Activated T-cell treated with anti-CD3 and anti-CD28 coated beads, Interleukin-2, amount 50 U/mL, for 72 hours (primary cell): ENCODE results near the gene PPARA. TPM values are rescaled to one million over a fixed set of nuclear protein-coding genes. Genes with fewer than 3 reads are reported as not detected.

Source experiments
- ATAC-seq, 2 donors: fragments of 150-1000 bp; cut with Tn5 transposase; replicated peaks in 1 of 2; 2 replicates each; pipeline ENCODE4 v1.10.0; 2021; ENCODE audit warnings: moderate library complexity in 2 of 2, mild to moderate bottlenecking in 1 of 2
- DNase-seq, 2 donors: peaks; one replicate each; pipeline ENCODE4 v3.0.0; 2021 to 2022; ENCODE audit warnings: mixed read lengths in 1 of 2
- H3K27ac Mint-ChIP-seq: one replicate; pipeline ENCODE4 v1.8.0; 2022; ENCODE audit warnings: mild to moderate bottlenecking, moderate library complexity, mixed read lengths
- H3K27me3 Mint-ChIP-seq: one replicate; pipeline ENCODE4 v1.8.0; 2022; ENCODE audit warnings: low read depth, mixed read lengths
- H3K36me3 Mint-ChIP-seq, 2 donors: one replicate each; pipeline ENCODE4 v1.8.0; 2022; ENCODE audit warnings: mixed read lengths in 2 of 2, mild to moderate bottlenecking in 1 of 2; ENCODE audit not compliant: insufficient read depth in 2 of 2
- H3K4me1 Mint-ChIP-seq: one replicate; pipeline ENCODE4 v1.8.0; 2022; ENCODE audit warnings: low read depth, mixed read lengths
- H3K4me3 Mint-ChIP-seq, 2 donors: one replicate each; pipeline ENCODE4 v1.8.0; 2022; ENCODE audit warnings: mild to moderate bottlenecking in 2 of 2, mixed read lengths in 2 of 2, moderate library complexity in 2 of 2
- H3K9me3 Mint-ChIP-seq, 2 donors: one replicate each; pipeline ENCODE4 v1.8.0; 2022; ENCODE audit warnings: mixed read lengths in 2 of 2
- total RNA-seq, 2 donors: library from RNA; stranded (reverse); gene quantifications; one replicate each; pipeline ENCODE4 v1.2.3, GENCODE V29; 2022

Gene PPARA
- total RNA-seq, 2 donors from 2014 or later, result 14.8 to 16.6 TPM

DNA sequence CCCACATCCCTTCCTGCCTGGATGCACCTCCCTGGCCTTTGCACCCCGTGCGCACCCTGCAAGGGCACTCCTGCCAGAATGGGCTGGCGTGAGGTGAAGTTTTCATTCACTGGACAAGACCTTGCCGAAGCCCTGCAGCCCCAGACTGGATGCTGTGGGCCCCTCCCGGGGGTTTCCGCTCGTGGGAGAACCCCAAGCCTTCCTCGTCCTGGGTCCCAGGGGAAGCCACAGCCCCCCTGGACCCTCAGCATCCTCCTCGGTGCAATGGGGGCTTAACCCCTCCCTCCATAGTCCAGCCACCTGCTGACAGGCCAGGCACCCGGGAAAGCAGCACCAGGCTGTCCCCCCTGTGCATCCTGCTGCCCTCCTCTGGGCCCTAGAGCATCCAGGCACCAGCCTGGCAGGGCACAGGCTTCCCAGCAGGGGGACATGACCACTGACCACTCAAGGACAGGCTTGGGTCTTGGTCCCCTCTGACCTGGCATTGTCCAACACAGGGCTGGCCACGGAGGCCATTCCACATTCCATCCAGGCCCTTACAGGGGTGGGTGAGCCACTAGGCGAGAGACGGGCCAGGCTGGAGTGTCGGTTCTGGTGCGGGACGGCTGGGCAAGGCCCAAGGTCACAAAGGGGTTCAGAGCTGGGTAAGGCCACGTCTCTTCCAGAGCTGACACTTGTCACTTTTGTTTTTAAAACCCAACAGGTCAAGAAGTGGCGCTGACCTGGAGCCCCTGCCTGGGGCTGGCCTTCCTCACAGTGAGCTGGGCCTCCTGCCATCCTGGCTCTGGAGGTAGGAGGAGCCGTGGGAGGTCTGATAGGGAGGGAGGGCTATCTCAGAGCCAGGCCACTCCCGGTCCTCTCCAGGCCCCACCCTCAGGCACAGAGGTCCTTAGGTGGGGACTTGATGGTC, 41.5 kb upstream of the PPARA start:
- H3K4me3 Mint-ChIP-seq, result no peak overlapping the region
- no peaks in the 10 kb centered on the region for H3K9me3 Mint-ChIP-seq
- H3K36me3 Mint-ChIP-seq, result no peaks in the 10 kb centered on the region
- DNase-seq (no peak), ATAC-seq (no peak)
- H3K27me3 Mint-ChIP-seq, result no peaks in the 10 kb centered on the region
- H3K27ac Mint-ChIP-seq, result no peak overlapping the region
- H3K4me1 Mint-ChIP-seq, result no peaks in the 10 kb centered on the region

GRCh38 chr22:46109474-46110003, 40.8 kb upstream of the PPARA start:
- DNase-seq, result no peak
- H3K4me3 Mint-ChIP-seq, result no peak overlapping the region
- H3K4me1 Mint-ChIP-seq, result no peaks in the 10 kb centered on the region
- no peaks in the 10 kb centered on the region for H3K36me3 Mint-ChIP-seq
- no peak for ATAC-seq
- H3K27me3 Mint-ChIP-seq, result no peaks in the 10 kb centered on the region
- no peaks in the 10 kb centered on the region for H3K9me3 Mint-ChIP-seq
- no peak overlapping the region for H3K27ac Mint-ChIP-seq

- H3K4me3 Mint-ChIP-seq, result no peak overlapping the region
- H3K9me3 Mint-ChIP-seq, result no peaks in the 10 kb centered on the region
- H3K27me3 Mint-ChIP-seq, result no peaks in the 10 kb centered on the region
- H3K4me1 Mint-ChIP-seq, result no peaks in the 10 kb centered on the region
- no peaks in the 10 kb centered on the region for H3K36me3 Mint-ChIP-seq
- no peak overlapping the region for H3K27ac Mint-ChIP-seq
- DNase-seq (peak; percentile 20 to 24), ATAC-seq (peak in 1 of 2 donors; percentile 29)
These were observed 40.1 kb upstream of the PPARA start for GRCh38 chr22:46110215-46110614.

DNA sequence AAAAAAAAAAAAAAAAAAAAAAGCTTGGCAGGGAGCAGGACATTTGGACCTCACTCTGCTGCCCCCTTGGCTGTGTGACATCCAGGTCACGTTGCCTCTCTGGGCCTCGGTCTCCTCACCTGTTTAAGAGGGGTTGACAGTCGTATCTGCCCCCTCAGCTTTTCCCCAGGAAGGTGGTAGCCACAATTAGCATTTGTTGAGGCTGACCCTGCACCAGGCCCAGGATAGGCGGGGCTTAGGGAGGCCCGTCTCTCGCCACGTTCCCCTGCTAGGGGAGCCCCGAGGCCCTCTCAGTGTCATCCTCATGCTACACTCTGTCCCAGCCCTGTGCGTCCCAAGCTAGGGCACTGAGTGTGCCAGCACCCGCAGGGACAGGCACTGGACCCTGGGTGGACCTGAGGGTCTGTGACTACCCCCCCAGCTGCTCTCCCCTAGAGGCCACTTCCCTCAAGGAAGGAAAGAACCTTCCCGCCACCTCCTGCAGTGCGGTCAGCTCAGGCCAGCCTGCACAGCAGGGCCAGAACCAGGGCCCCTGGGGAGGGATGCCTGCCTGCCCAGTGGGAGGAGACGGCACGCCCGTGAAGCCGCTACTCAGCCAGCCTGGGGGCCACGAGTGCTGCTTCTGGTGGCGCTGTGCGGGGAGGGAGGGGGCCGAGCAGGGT, 38.5 kb upstream of the PPARA start:
- Mint-ChIP-seq H3K27me3 (no peaks in the 10 kb centered on the region), H3K4me3 (no peak overlapping the region), H3K4me1 (no peaks in the 10 kb centered on the region), H3K36me3 (no peaks in the 10 kb centered on the region), H3K9me3 (no peaks in the 10 kb centered on the region), H3K27ac (no peak overlapping the region)
- DNase-seq (no peak), ATAC-seq (no peak)

DNA sequence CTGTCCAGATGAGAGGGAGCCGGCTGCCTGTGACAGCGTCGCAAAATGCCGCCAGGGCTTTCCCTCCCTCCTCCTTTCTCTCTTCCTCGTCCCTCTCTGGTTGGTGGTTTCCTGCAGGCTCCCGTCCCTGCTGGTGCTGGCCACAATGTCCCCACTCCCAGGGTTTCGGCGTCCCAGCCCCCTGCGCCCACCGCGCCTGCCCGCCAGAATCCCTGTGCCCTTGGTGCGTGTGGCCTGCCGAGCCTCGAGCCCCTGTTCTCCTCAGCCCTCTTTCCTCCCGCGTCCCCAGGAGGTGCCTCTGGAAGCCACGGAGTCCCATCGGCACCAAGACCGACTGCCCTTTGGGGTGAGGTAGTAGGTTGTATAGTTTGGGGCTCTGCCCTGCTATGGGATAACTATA, 37.9 kb upstream of the PPARA start:
- Mint-ChIP-seq H3K27me3 (no peaks in the 10 kb centered on the region), H3K4me1 (no peaks in the 10 kb centered on the region), H3K27ac (no peak overlapping the region), H3K36me3 (no peaks in the 10 kb centered on the region), H3K9me3 (no peaks in the 10 kb centered on the region), H3K4me3 (no peak overlapping the region)
- DNase-seq (no peak), ATAC-seq (no peak)

DNA sequence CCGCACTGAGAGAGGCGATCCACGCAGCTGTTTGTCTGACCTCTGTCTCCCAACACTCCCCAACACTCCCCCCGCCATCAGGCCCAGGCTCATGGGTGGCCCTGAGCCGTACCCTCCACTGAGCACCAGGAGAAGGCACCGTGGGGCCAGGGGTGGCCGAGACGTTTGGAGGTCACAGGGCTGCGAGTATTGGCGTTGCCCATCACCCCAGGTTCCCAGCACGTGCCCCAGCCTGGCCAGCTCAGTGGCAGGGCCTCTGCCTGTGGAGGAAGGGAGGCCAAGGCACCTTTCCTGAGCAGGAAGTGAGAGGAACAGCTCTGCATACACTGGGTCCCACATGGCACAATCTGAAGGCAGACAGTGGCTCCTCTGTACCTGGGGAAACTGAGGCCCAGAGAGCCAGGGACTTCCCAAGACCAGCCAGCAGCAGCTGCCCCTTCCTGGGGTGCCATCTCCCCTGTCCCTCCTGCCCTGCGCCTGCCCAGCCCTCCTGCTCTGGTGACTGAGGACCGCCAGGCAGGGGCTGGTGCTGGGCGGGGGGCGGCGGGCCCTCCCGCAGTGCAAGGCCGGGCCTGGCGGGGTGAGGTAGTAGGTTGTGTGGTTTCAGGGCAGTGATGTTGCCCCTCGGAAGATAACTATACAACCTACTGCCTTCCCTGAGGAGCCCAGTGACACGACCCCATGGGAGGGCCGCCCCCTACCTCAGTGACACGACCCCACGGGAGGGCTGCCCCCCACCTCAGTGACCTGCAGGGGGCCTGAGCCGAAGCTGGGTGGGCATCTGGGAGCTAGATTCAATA, 37.0 kb upstream of the PPARA start:
- Mint-ChIP-seq H3K4me1 (no peaks in the 10 kb centered on the region), H3K27ac (no peak overlapping the region), H3K27me3 (no peaks in the 10 kb centered on the region), H3K9me3 (no peaks in the 10 kb centered on the region), H3K4me3 (no peak overlapping the region), H3K36me3 (no peaks in the 10 kb centered on the region)
- no peak for ATAC-seq
- DNase-seq, result no peak

DNA sequence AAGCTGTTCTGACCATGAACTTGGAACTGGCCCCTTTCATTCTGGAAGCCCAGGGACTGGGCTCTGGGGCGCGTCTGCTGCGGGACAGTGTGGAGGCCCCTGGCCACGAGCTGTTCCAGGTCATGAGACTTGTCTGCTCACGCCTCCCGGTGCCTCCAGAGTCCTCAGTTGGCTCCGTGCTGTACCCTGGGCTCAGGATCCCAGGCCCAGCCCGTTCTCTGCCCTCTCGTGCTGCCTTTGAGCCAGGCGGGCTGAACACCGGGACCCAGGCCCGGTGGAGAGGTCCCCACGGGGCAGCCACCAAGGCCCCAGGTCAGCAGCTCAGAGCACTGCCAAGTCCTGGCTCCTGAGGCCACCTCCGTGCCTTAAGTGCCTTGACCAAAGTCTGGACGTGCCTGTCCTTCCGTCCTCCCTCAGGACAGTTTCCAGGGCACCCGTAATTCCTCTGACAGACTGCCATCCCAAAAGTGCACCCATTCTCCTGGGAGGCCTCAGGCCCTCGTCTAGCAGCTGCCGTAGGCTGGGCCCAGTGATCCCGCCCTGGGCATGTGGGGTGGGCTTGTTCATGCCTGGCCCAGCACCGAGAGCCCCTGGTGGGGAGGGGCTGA, 36.3 kb upstream of the PPARA start:
- Mint-ChIP-seq H3K4me3 (no peak overlapping the region), H3K4me1 (no peaks in the 10 kb centered on the region), H3K27ac (no peak overlapping the region), H3K36me3 (no peaks in the 10 kb centered on the region), H3K9me3 (no peaks in the 10 kb centered on the region), H3K27me3 (no peaks in the 10 kb centered on the region)
- ATAC-seq (no peak), DNase-seq (no peak)

DNA sequence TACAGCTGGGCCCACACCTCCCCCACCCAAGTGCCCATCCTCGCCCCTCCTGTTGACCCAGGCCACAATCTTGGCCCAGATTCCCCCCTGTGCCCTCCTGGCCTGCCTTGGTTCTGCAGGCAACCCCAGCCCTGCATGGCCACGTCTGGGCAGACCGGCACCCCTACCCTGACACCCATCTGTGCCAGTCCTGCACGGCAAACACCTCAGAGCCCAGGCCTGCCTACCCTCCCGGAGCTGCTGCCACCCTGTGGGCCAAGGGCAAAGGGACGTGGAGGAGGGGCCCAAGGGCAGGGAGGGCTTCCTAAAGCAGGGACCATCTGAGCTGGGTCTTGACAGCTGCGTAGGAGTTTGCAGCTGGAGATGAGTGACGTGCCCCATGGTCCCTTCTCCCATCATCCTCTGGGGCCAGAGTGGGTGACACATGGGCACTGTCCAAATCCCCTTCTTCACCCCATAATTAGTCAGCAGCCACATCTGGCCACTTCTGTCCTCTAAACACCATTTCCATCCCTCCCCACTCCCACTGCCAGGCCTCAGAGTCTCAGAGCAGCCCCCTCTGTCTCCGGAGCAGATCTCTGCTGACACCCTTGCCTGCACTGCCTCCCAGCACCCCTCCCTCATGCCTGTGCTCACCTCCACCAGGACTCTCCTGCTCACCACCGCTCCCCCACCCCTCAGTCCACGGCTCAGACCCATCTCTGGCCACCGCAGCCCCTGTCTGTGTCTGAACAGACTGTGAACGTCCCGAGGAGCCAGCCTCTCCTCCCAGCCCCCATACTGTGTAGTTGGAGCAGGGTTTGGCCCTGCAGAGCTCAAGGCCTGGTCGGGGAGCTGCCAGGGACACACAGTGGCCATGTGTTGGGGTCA, 35.6 kb upstream of the PPARA start:
- H3K27ac Mint-ChIP-seq, result no peak overlapping the region
- H3K27me3 Mint-ChIP-seq, result no peaks in the 10 kb centered on the region
- no peaks in the 10 kb centered on the region for H3K9me3 Mint-ChIP-seq
- ATAC-seq, result no peak
- H3K36me3 Mint-ChIP-seq, result no peaks in the 10 kb centered on the region
- H3K4me1 Mint-ChIP-seq, result no peaks in the 10 kb centered on the region
- no peak for DNase-seq
- H3K4me3 Mint-ChIP-seq, result no peak overlapping the region

DNA sequence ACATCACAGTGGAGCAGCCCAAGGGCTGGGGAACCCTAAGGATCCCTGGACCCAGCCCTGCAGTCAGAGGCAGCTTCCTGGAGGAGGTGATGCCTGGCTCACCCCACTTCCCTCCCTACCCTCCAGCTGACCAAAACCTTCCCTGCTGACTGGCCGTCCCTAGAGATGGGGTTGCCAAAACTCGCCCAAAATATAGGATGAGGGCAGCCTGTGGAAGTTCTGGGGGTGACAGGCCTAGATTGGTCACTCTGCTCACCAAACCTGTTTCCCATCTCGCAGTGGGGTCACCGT, 35.0 kb upstream of the PPARA start:
- DNase-seq (no peak), ATAC-seq (no peak)
- no peak overlapping the region for H3K4me3 Mint-ChIP-seq
- no peaks in the 10 kb centered on the region for H3K9me3 Mint-ChIP-seq
- no peaks in the 10 kb centered on the region for H3K4me1 Mint-ChIP-seq
- no peaks in the 10 kb centered on the region for H3K27me3 Mint-ChIP-seq
- H3K27ac Mint-ChIP-seq, result no peak overlapping the region
- no peaks in the 10 kb centered on the region for H3K36me3 Mint-ChIP-seq

GRCh38 chr22:46115755-46116490, 34.4 kb upstream of the PPARA start:
- Mint-ChIP-seq H3K4me3 (no peak overlapping the region), H3K27me3 (no peaks in the 10 kb centered on the region), H3K9me3 (no peaks in the 10 kb centered on the region), H3K4me1 (no peaks in the 10 kb centered on the region), H3K27ac (no peak overlapping the region), H3K36me3 (no peaks in the 10 kb centered on the region)
- ATAC-seq (no peak), DNase-seq (no peak)

DNA sequence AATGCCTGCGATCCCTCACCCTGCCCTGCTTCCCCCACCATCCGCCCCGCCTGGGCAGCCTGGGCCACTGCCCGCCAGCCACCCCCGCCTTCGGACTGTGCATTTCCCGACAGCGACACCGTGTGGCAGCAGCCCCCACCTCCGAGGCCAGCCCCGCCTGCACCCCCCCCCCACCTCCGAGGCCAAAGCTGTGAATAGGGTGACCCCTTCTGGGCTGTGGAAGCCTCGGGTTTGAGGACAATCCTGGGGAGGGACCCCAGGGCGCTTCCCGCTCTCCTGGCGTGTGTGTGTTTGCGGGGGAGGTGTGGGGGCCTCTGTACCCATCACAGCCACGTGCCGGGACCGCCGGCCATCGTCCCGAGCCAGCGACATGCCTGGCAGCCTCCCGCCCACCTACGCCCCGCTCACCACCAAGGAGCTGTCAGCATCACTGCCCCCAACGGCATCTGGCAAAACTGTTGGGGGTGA, 33.8 kb upstream of the PPARA start:
- no peak overlapping the region for H3K27ac Mint-ChIP-seq
- H3K4me1 Mint-ChIP-seq, result no peaks in the 10 kb centered on the region
- no peaks in the 10 kb centered on the region for H3K27me3 Mint-ChIP-seq
- no peaks in the 10 kb centered on the region for H3K36me3 Mint-ChIP-seq
- no peak overlapping the region for H3K4me3 Mint-ChIP-seq
- DNase-seq, result peak; percentile 88 to 92
- H3K9me3 Mint-ChIP-seq, result no peaks in the 10 kb centered on the region
- peak; percentile 94 to 95 for ATAC-seq
